Suppressor macrophage treated with lipopolysaccharide for 1 hour (primary cell): ENCODE data around the gene PCCA.
A peak's percentile ranks its signal among the peaks of the same experiment; 100 is the strongest.
"Not testable (repeated sequence)": the region's sequence is repeated elsewhere in the genome, so short reads cannot be mapped to it uniquely, and the experiment has no call there.

Experiments
- DNase-seq, 3 donors: peaks; one replicate each; pipeline ENCODE4 v3.0.0-alpha.2; 2020 to 2022

Gene PCCA

GRCh38 chr13:100514788-100515409 lies 426.0 kb downstream of the PCCA start:
- DNase-seq: peak; percentile 76 to 88 (median 87)

- DNase-seq: no peak
These were observed 426.5 kb downstream of the PCCA start for GRCh38 chr13:100515410-100515800.

GRCh38 chr13:100517135-100517534 lies 428.2 kb downstream of the PCCA start:
- no peak for DNase-seq

- DNase-seq: no peak
These were observed 428.8 kb downstream of the PCCA start for GRCh38 chr13:100517728-100518127.

DNA sequence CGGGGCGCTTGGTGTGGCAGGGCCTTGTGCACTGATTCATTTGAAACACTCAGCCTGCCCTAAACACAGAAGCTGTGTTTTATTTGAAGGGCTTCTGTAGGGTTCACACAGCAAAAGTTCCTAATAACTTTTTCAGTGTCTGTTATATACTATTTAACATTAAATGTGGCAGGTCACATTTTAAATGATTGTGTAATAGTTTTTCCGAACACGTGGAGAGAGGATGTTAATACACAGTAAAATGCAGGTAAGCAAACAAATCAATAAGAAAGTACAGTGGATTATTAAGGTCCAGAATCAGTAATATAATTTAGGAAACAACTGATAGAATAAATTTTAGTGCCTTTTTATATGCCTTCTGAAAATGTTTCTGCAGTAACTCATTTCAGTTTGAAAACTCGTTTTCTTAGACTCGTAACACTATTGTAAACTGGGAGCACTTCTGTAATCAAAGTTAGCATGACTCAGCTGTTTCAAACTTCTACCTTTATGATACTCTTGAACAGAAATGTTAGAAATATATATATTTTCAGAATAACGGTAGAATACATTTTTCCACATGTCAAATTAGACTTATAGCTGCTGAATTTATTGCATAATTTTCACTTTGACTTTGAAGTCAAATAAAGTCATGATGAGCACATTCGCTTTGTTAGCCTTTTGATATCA lies 429.6 kb downstream of the PCCA start:
- DNase-seq: no peak

DNA sequence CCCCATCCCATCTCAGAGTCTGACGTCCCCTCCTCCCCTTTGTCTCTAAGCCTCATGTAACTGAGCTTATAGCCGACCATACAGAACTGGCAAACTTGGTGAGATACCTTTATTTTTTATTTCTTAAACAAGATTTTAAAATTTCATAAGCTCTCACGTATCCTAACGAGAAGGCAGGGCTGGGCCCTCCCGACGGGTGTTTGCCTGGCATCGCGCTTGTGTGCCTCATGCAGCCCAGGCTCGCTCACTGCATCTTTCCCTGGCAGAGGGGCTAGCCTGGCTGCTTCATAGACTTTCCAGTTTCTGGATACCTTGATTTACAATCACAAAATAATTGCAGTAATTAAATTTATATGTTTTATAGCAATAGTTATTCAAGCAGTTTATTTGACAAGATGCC lies 430.7 kb downstream of the PCCA start:
- no peak for DNase-seq

- DNase-seq: no peak
These were observed 432.3 kb downstream of the PCCA start for GRCh38 chr13:100520936-100521850.

DNA sequence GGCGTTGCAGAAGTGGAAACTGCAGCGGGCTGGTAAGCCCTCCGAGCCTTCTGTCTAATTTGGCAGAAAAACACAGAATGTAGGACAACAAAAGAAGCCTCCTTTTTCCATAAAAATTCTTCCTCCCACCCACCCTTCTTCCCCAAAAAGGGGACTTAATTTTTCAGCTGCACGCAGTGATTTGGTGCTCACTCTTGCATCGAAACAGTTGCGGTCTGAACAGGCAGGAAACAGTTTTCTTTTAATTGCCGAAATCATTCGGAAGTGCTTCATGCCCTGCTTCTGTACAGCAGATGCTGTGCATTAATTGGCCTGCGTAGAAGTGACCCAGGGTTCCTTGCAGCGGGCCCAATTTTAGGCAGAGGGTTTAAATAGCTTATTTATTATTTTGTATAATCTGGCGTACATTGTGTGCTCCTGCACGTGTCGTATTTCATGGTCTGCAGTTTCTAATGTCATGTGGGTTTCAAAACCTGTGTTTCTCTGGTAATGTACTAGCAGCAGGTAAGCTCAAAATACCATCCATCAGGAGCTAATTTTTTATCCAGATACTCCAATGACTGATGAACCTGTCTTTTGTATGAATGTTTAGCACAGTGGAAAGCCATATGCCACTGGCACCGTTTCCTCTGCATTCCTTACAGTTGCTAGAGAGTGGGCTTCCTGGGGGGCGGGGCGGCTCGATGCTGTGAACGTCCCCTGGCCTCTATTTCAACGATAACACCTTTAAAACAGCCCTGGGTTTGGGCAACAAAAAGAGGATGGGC lies 433.1 kb downstream of the PCCA start:
- DNase-seq: no peak

DNA sequence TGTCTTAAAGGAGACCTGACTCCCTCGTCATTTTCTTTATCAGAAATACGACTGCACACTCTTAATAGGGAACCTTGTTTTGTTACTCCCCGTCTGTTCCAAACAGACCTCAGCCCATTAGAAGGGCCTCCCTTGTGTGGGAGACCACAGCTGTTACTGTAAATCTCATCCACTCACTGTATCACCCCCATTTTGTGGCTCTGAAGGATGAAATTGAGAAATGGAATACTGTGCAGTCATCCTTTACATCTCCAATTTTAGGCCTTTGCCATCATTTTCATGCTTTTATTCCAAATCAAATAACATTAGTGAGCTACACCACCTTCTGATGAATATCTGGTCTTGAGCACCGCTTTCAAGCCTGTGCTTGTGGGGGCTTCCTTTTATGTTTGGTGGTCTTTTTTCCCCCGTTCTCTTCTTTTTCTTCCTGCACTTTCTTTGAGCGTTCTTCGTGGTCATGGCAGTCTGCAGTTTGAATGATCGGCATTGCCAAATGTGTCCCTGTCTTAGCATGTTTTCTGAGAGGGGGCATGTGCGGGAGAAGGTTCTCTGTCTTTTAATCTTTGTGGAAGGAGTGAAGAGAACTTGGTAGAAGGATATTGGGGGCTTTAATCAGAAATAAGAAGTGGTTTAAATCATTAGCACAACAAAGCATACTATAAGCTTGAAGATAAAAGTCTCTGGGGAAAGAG lies 433.9 kb downstream of the PCCA start:
- DNase-seq: no peak

GRCh38 chr13:100523411-100523810 lies 434.5 kb downstream of the PCCA start:
- no peak for DNase-seq

GRCh38 chr13:100523981-100524386 lies 435.1 kb downstream of the PCCA start:
- no peak for DNase-seq

DNA sequence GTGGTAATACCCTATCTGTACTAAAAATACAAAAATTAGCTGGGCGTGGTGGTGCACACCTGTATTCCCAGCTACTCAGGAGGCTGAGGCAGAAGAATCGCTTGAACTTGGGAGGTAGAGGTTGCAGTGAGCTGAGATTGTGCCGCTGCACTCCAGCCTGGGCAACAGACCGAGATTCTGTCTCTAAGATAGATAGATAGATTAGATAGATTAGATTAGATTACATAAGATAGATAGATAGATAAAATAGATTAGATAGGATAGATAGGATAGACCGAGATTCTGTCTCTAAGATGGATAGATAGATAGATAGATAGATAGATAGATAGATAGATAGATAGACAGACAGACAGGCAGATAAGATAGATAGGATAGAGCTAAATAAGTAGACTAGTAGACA lies 435.8 kb downstream of the PCCA start:
- not testable (repeated sequence) for DNase-seq

- no peak for DNase-seq
These were observed 436.8 kb downstream of the PCCA start for GRCh38 chr13:100525453-100526317.

GRCh38 chr13:100526318-100527000 lies 437.6 kb downstream of the PCCA start:
- DNase-seq: no peak

DNA sequence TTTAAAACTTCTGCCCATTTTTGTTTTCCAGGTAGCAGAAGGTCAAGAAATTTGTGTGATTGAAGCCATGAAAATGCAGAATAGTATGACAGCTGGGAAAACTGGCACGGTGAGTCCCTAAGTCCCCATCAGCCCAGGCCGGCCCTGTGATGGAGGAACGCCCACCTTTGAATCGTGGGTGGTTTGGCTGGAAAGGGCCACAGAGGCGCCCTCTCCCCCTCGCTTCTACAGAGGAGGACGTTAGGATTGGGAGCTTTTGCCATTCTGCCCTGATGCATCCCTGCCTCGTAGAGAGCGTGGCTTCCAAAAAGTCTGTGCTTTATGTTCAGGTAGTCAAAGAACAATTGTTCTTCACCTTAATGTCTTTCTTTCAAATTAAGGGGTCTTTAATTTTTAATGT lies 438.8 kb downstream of the PCCA start:
- DNase-seq: no peak

DNA sequence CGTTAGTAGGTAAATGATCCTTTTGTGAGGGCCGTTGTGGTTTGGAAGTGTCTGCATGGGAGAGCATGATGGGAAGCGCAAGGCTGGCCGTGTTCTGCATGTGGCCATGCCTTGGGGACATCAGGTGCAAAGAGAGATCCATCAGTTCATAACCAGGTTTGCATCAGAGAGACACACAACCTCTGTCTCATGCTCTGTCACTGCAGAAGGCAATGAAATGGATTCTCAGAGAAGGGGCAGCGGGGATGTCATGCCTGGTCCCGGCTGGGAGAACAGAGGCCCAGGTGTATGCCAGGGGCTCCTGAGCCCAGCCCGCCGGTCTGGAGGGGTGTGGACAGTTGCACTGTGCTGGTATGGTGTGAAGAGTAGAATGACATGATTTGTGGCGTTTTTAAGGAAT lies 439.5 kb downstream of the PCCA start:
- no peak for DNase-seq

DNA sequence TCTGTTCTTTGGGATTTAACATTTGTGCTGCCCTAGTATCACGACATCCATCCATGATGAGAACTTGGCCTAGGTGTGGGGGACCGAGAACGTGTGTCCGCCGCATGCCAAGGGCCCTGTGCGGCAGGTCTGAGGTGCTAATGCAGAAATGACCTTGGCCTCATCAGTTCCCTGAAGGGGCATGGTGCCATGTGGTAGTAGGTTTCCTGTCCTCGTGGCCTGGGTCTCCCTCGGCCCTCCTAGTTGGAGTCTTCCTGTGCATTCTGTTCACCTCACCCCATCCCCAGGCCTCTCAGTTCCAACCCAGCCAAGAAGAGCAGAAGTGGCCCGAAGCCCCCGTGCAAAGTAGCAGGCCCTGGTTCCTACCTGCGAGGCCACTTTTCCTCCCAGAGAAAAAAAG lies 439.9 kb downstream of the PCCA start:
- DNase-seq: no peak

DNA sequence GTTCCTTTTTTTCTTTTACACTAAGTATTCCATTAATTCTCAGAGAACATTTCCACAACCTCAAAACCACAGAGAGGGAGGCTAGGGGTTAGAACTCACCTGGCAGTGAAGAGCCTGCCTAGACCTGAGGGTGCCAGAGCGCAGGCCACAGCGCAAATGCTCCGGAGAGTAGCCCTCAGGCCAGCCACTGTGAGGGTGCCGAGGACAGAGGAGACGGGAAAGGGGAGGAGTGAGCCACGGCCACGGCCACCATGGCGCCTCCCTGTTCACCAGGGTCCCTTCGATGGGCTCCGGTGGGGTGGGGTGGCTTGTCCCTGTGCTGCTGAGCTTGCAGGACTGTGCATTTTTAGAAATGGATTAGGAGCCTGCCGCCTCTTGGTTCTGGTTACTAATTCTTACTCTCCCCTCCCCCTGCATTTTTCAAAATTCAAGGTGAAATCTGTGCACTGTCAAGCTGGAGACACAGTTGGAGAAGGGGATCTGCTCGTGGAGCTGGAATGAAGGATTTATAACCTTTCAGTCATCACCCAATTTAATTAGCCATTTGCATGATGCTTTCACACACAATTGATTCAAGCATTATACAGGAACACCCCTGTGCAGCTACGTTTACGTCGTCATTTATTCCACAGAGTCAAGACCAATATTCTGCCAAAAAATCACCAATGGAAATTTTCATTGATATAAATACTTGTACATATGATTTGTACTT lies 440.9 kb downstream of the PCCA start:
- no peak for DNase-seq

DNA sequence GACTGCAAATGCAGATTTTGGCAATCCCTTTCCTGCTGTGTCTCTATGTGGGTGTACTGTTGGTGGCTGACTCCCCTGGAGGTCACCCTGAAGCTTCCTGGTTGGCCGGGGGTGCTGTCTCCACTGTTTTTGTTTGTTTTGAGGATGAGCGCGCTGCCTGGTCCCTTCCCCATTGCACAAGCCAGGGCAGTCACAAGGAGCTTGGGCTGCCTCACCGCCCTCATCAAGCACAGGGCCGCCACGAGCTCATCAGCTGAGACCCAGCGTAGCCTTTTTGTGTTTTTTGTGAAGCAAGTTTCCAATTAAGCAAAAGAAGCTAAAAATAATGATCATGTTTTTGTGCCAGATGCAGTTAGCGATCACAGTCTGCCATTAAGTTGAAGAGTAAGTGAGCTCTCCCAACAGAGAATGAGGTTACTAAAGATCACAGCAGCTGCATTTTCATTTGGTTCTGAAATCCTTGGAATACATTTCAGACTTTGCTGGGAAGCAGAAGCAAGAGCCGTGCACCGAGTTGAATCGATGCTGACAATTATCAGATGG lies 441.8 kb downstream of the PCCA start:
- DNase-seq: peak; percentile 37 to 59 (median 56)
